SH-SY5Y (cell line): Measurements from ENCODE around the gene BCR.

Experiments used
- GATA2 ChIP-seq: IDR thresholded peaks from 2 replicates; pipeline ENCODE4 v1.6.1; 2011; ENCODE audit warnings: mild to moderate bottlenecking, low read depth, low read length
- GATA3 ChIP-seq: IDR thresholded peaks from 2 replicates; pipeline ENCODE4 v1.6.1; 2011; ENCODE audit warnings: low read depth, mild to moderate bottlenecking, low read length, moderate library complexity

GRCh38 chr22:23219317-23219716 is 39.0 kb downstream of the BCR start:
- no peak for TF ChIP-seq GATA2
- TF ChIP-seq GATA3, result no peak
